ENCODE results near the gene DLG4.

DNA sequence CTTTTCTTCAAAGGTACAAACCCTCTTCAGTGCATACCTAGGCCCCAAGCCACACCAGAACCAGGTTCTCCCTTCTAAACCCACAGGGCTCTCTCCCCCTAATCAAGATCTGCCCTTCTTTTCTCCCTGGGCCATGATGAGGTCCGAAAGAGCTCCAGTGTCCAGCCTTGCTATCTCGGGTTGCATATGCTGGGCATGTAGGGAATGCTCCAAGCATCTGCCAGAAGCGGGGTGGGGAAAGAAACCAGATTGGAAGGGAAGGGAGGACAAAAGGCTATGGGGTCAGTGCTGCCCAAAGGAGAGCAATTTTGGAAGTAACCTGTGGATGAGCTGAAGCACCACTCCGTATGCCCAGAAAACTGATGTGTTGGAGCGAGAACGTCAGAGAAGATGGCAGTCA is 29.6 kb upstream of the DLG4 start:
- TF ChIP-seq POLR2A (IDR thresholded peaks at IDR 0.05; ENCODE audit: low read length): no peak
- no peak for TF ChIP-seq GATA1 (IDR thresholded peaks at IDR 0.05; ENCODE audit: low read depth, low read length)

All from erythroblast (primary cell).